Fibroblast of gingiva (primary cell): ENCODE results near the gene PLA2G6.

ENCODE experiments used
- DNase-seq: peaks from one replicate; pipeline ENCODE4 v3.0.0-alpha.2; 2011; ENCODE audit warnings: low read depth

The PLA2G6 gene, protein sequence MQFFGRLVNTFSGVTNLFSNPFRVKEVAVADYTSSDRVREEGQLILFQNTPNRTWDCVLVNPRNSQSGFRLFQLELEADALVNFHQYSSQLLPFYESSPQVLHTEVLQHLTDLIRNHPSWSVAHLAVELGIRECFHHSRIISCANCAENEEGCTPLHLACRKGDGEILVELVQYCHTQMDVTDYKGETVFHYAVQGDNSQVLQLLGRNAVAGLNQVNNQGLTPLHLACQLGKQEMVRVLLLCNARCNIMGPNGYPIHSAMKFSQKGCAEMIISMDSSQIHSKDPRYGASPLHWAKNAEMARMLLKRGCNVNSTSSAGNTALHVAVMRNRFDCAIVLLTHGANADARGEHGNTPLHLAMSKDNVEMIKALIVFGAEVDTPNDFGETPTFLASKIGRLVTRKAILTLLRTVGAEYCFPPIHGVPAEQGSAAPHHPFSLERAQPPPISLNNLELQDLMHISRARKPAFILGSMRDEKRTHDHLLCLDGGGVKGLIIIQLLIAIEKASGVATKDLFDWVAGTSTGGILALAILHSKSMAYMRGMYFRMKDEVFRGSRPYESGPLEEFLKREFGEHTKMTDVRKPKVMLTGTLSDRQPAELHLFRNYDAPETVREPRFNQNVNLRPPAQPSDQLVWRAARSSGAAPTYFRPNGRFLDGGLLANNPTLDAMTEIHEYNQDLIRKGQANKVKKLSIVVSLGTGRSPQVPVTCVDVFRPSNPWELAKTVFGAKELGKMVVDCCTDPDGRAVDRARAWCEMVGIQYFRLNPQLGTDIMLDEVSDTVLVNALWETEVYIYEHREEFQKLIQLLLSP

DNA sequence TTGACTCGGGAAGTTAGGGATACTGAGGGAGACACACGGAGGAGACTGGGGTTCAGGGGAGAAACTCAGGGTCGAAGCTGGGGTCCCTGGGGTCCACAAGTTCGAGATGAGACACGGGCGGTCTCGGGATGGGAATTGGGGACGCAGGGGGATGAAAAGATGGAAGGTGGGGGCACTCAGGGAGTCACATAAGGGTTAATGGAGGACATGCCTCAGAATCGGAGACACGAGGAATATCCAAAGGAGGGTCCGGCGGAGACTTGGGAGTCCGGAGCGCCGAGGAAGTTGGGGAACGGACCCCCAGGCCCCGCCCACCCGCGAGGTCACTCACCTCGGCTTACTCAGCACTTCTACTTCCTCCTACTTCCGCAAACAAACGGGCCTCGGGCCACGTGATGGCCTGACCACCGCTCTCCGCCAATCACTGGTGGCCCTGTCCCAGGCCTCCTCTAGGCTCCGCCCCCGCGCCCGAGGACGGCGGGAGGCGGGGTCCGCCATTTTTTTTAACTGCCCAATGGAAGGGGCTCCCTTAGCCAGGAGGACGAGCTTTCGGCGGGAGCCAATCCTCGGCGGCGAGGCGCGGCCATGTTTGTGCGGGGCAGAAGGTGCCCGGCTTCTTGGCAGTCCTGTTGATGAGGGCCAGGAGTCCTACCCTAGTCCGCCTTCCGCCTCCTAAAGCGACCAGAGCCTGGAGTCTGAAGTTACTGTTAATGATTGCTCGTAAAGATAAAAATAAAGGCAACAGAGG lies at the start of gene PLA2G6:
TSS of gene PLA2G6 (minus strand) at position 378 of the 748 bp plus-strand sequence. CDS start 12,404 bp downstream, outside the sequence.
- DNase-seq = peak; percentile 99

DNA sequence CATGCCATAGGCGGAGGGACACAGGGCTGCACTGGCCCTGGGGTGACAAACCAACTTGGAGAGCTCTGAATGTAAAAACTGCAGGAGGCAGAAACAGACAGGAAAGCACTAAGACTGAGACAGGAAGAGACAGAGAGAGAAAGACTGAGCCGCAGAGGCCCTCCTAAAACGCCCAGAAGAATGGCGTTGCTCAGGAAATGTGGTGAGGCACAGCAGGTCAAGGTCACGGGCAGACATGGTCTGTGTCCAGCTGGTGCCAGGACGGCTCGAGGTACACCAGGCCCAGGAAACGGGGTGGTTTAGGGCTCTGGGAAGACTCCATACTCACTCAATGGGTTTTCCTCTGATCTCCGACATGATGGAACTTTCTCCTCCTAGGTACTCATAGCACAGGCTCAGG lies 49.3 kb upstream of the PLA2G6 start:
- no peak for DNase-seq

DNA sequence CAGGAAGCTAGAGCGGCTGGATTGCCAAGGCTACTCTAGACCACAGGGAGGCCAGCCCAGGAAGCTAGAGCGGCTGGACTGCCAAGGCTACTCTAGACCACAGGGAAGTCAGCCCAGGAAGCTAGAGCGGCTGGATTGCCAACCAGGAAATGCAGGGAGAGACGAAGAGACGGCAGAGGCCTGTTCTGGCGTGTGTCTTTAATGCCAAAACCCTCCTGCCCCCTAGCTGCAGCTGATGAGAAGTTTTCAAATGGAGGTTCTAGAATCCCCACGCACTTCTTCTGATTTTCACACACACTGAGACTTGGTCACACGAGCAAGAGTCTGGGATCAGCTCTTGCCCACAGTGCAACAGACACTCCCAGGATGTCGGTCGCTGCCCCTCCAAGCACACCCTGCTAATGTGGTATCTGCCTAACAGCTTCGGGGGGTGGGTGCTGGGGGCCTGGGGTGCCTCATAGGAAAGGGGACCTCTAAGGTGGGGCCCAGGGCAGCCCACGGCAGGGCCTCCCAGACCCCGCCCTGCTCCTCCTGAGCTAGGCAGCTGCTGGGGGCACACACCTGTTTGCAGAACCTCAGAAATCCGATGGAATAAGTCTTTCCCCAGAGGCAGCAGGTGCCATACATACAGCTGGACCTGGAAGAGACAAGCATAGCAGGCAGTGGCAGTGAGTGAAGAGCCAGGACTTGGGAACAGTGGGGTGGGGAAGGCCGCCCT lies 48.6 kb upstream of the PLA2G6 start:
- DNase-seq = peak; percentile 72

DNA sequence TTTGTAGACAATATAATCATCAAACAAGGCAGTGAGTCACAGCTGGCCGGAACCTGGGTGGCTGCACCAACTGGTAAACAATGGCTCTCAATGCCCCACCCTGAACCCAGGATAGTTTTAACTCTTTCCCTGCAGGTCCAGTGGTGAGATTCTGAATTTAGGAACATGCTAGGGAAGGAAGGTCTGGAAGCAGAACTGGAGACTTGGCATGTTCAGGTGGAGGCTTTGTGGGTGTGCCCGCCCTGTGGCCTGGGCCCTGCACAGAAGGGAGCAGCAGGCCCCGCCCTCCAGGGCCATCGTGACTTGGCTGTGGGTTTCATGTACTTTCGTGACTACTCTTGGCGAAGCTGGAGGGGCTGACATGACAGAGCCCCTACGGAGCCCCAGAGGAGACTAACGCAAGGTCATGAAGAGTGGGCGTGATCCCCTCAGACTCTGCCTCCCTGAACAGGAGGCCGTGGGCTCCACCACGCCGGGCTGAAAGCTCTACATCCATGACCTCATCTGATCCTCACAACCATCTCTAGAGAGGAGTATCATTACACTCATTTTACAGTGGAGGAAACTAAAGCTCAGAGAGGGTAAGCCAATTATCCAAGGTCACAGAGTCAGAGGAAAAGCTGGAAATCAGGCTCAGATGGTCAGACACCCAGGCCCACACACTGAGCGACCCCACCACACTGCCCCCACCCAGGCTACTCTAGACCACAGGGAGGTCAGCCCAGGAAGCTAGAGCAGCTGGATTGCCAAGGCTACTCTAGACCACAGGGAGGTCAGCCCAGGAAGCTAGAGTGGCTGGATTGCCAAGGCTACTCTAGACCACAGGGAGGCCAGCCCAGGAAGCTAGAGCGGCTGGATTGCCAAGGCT lies 47.5 kb upstream of the PLA2G6 start:
- DNase-seq = peak; percentile 45

DNA sequence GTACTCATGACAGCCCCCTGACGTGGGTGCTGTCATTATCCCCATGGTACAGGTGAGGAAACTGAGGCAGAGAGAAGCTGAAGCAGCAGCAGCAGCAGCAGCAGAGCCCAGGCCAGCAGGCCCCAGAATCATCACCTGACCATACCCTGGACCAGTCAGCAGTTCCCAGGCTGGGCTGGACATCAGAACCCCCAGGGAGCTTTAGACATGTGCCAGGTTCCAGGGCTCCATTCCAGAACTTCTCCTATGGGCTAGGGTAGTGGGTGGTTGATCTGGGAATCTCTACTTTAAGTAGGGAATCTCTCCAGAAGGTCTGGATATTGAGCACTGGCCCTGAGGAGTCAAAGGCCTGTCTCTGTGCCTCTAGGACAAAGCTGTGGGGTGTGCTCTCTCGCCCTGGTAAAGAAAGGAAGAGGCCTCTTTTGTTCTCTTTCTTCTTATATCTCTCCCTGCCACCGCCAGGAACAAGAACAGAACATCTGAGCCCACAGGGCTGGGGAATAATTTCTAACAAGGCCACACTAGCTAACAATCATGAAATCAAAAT lies 46.8 kb upstream of the PLA2G6 start:
- no peak for DNase-seq

DNA sequence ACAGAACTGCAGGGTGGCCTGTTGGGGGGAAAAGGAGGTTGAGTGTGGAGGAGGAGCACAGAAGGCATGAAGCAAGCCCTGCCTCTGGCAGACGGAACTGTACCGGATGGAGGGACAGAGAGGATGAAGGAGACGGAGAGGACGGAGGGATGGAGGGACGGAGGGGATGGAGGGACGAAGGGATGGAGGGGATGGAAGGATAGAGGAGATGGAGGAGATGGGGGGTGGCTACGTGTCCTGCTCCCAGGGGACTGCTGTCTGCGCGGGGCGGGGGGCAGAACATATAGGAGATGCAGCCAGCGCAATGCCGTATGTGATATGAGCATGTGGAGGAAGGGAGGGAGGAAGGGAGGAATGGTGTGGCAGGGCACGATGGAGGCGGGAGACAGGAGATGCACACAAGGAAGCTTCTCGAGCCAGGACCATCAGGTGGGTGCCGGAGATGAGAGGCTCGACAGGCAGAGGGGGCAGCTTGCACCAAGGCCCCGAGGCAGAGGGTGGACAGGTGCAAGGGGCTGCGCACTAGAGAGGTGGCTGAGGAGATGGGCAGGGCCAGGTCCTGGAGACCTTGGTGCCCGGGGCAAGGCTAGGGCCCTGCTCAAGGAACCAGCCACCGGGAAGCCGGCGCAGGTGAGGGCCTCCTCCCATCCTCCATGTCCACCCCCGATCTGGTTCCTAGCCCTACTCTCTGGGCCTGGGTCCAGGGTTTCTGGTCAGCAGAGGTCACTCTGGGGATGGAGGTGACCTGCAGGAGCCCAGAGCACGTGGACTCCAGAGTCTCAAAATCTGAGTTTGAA lies 45.4 kb upstream of the PLA2G6 start:
- DNase-seq = no peak

DNA sequence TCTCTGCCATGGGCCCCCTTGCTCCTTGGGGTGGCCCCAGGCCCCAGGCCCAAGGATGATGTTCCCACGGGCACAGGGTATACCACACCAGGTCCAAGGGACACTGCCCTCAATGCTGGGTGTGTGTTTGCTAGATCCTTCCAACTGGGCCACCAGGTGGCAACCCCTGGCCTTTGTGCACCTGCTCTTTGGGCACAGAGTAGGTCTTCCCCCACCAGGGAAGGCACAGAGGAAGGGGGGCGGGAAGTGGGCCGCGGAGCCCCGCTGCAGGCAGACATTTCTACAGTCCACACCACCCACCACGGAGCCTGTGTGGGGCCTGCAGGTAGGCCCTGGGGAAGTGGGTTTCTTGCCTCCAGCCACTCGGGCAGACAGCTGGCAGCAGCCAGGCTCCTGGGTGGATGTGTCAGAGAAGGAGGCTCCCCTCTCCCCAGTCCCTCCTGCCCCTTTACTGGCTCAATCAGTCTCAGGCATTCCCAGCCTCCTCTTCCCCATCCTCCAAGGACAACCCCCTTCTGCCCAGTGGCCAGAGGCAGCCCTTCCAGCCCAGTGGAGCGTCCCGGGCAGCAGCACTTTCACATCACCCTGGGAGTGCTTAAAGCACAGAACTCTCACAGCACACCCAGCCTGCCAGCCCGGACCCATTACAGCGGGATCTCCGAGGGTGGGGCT lies 41.8 kb upstream of the PLA2G6 start:
- DNase-seq = no peak

DNA sequence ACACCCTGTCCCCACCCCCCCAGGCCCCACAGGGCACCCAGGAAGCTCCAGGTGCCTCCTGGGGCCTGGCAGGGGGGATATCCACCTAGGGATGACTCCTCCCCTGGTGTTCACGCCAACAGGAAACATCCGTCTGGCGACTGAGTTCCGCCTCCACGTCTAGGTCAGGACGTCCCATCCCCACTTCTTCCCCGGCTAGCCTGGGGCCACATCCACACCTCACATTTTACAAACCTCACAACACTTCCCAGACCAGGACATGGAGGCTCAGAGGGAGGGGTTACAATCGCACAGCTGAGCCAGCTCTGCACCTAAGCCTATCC lies 41.1 kb upstream of the PLA2G6 start:
- no peak for DNase-seq

DNA sequence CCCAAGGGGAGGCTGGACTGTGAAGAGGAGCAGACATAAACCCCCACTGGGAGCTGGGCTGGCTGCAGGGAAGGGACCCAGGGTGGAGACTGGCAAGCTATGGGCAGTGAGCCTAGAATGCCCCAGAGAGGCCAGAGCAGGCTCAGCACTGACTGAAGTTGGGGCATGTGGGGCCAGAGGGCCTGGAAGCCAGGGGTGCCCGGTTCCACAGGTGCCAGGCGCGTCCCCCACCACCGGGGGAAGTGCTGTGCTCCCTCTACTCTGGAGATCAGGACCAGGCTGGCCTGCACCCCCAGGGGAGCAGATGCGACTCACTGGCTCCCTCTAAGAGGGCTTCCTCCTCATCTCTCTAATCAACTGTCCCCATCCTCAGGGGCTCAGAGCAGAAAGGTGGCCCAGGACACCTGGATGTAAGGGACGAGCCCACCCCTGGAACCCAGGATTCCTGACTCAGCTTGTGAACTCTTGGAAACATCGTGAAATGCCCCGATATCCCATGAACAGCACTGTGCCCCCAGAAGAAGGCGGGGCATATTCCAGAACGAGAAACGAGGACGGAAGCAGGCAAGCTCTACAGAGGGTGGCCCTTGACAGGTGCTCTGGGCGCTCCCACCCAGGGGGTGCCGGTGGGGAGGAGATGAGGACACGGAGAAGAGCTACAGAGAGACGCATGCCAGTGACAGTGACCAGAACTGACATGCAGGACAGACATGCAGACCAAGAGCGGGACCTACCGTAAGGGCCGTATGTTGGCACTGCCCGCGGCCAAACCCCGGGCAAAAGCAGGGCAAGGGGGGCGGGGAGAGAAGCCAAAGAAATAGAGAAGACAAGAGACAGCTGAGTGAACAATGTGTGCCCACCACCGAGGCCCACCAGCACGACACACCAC lies 40.5 kb upstream of the PLA2G6 start:
- no peak for DNase-seq

DNA sequence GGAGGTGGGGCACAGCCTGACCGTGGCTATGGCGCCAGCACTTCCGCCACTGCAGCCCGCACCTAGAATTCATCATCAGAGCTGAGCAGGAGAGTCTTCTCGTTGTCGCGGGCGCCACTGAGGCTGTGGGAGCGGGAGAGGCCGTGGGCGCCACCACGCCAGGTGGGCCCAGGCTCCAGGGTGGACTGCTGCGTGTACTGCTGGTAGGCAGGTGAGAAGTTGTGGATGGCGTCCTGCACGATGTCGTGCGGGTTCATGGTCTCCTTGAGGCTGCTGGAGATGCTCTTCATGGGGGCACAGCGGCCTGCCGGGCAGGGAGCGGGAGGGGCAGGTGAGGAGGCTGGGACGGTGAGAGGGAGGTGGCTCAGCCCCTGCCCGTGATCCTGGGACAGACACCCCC lies 39.8 kb upstream of the PLA2G6 start:
- DNase-seq = no peak

DNA sequence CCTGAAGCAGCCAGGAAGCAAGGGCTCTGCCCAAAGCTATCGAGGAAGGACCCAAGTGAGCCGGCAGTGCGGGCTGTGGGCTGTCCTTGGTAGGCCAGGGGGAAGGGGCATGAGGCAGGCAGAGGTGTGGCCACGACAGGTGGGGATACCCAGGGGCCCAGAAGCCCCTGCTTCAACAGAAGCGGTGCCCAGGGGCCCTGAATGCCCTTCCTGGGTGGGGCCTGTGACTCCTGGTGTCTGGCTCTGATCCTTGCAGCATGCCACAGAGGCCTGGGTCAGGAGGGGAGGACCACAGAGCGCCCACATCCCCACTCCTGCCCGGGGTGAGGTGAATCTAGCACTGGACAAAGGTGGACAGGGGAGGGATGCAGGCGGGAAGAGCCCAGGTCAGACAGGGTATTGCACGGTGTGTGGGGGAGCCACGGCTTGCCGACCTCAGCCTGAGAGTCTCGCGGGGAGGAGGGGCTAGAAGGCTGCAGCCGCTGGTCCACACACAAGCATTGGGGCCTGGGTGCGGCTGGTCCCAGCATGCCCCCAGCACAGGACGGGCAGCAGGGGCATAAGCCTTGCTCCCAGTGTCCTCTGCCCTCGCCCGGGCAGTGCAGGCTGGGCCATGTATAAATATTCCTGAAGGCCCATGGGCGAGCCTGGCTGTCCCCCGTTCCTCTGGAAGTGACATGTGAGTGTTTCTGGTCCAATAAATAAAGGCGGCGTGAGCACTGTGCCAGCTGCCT lies 39.2 kb upstream of the PLA2G6 start:
- no peak for DNase-seq

DNA sequence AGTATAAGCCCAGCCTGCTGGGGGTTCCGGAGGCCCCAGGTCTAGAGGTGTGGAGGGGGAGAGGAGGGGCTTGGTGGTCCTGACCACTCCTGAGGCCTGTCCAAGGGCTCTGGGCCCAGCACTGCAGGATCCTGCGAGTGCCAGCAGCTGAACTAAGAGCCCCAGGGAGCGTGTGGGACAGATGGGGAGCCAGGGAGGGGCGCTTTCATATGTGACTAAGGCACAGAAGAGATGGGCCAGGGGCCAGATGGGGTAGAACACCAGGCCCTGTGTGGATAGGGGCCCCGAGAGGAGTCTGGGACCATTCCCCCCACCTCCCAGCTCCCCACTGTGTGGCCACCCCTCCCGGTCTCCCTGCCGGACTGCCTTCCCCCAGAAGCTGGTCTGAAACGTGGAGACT lies 38.5 kb upstream of the PLA2G6 start:
- DNase-seq = no peak

DNA sequence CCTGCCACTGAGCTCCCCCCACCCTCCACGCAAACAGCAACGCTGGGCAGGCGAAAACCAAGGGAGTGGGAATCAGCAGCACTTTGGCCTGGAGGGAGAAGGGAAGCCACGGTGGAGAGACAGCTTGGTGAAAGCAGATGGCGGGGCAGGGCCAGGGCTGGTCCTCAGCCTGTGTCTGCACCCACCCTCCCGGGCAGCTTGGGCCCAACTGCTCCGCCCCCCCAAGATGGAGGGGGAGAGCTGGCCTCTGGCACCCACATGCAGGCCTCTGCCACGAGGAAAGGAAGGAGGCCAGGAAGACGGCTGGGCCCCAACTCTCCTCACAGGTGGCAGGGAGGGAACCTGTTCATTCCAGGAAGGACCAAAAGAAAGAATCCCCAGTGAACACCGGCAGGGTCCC lies 38.0 kb upstream of the PLA2G6 start:
- DNase-seq = no peak

DNA sequence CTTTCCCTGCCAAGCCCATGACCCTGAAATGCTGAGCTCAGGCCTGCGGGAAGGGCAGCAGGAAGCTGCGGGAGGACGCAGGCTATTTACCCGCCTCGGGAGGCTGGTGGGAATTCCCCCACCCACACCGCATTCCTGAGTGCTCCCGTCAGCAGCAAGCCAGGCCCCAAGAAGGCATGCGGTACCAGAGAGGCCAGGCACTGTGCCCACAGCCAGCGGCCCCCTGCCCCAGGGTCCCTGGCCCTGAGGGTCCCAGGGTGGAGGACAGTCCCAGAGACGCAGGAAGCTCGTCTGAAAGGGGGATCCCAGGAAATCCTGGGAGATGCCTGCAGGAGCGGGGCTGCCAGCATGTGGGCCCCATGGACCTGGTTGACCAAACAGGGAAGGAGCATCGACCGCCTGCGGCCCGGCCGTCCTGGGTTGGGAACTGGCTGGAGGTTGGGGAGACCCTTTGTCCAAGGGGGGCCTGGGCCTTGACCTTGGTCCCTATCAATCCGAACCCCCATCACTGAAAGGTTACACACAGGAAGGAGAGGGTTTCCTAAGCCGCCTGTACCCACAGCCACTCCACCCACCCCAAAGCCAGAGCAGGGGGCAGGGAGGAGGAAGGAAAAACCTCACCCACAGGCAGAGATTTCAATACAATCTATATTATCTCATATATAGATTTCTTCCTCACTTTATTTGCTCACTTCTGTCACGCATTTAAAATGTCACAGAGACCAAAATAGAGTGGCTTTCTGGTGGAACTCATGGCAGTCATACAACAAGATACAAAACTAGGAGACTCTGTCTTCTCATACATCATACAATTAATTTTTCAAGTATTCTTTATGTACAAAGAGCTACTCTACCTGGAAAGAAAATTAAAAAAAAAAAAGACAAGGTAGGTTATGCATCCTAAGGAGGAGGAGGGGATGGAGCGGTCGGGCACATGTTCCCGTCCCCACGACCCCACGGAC lies 37.3 kb upstream of the PLA2G6 start:
- DNase-seq = peak; percentile 88

DNA sequence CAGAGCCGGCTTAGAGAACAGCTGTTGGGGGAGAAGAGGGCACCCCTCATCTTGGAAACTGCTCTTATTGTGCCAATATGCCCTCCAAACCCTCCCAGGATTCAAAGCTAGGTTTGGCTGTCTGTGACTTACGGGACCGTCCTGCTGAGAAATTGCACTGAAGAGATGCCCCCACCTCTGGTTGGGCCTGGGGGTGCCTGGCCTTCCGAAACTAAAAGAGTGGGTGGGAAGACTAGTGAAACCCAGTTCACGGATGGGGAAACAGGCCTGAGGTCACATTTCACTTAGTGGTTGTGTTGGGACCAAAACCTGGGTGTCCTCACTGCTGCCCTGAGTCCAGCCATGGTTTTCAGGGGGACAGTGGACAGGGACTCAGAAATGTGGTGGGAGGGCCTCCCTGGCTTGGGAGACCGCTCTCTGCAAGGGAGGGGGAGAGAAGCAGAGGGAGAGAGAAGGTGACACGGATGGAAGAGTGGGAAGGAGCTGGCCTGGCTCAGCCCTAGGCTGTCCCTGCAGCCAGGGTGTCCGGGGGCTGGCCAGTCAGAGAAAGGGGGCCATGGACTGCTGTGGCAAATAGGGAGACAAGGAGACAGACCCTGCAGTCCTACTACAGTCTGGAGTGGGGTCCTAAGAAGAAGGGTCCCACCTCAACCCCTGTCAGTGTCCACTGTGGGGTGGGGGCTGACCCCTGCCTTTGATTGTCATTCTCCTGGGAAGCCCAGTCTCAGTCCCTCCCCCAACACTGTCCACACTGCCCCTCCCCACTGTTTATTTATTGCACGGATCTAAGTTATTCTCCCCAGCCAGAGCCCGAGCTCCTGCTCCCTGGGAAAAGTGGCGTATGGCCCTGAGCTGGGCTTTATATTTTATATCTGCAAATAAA lies 33.8 kb upstream of the PLA2G6 start:
- DNase-seq = no peak
